Neural cell (in vitro differentiated cells): Measurements from ENCODE around the gene MTX1. TPM values are rescaled to one million over a fixed set of nuclear protein-coding genes. Genes with fewer than 3 reads are reported as not detected.

ENCODE experiments used
- H2AFZ ChIP-seq: fragments of 200-600, 300-800 bp; sonication (generic), shearing (Covaris generic); 2 replicates; pipeline ENCODE4 v1.6.0; 2014; ENCODE audit warnings: low read depth, mild to moderate bottlenecking, antibody characterized with exemption, low read length, moderate library complexity
- H3F3A ChIP-seq: fragments of 200-600 bp; shearing (Covaris generic); 2 replicates; pipeline ENCODE4 v1.6.1; 2016; ENCODE audit warnings: mild to moderate bottlenecking, moderate library complexity, mixed read lengths, antibody characterized with exemption, low read length; ENCODE audit not compliant: insufficient read depth, poor library complexity, severe bottlenecking
- H3K27ac ChIP-seq: fragments of 200-600, 300-800 bp; sonication (generic), shearing (Covaris generic); 2 replicates; pipeline ENCODE4 v1.5.1; 2014; ENCODE audit warnings: mild to moderate bottlenecking, low read length, moderate library complexity
- H3K27me3 ChIP-seq: fragments of 300-800, 200-600 bp; sonication (generic), shearing (Covaris generic); 2 replicates; pipeline ENCODE4 v1.6.0; 2014; ENCODE audit warnings: mild to moderate bottlenecking, low read depth, low read length, moderate library complexity; ENCODE audit not compliant: insufficient read depth
- H3K36me3 ChIP-seq: fragments of 300-800, 200-600 bp; sonication (generic), shearing (Covaris generic); 2 replicates; pipeline ENCODE4 v1.5.1; 2014; ENCODE audit warnings: mild to moderate bottlenecking, antibody characterized with exemption, low read length, moderate library complexity; ENCODE audit not compliant: insufficient read depth
- H3K4me2 ChIP-seq: fragments of 300-800, 200-600 bp; sonication (generic), shearing (Covaris generic); 2 replicates; pipeline ENCODE4 v1.6.0; 2014; ENCODE audit warnings: mild to moderate bottlenecking, low read length
- H3K4me3 ChIP-seq: fragments of 300-800, 200-600 bp; sonication (generic), shearing (Covaris generic); 2 replicates; pipeline ENCODE4 v1.5.1; 2014; ENCODE audit warnings: mild to moderate bottlenecking, low read length, moderate library complexity
- H3K79me2 ChIP-seq: fragments of 200-600 bp; shearing (Covaris generic); replicated peaks from 2 replicates; pipeline ENCODE4 v1.6.0; 2014; ENCODE audit warnings: mild to moderate bottlenecking, low read length, moderate library complexity; ENCODE audit not compliant: insufficient read depth
- H3K9ac ChIP-seq: fragments of 300-800, 200-600 bp; sonication (generic), shearing (Covaris generic); 2 replicates; pipeline ENCODE4 v1.6.1; 2016; ENCODE audit warnings: mild to moderate bottlenecking, low read length, mixed read lengths
- H3K9me2 ChIP-seq: fragments of 200-600 bp; shearing (Covaris generic); 2 replicates; pipeline ENCODE4 v1.6.1; 2016; ENCODE audit warnings: mild to moderate bottlenecking, low read length, mixed read lengths; ENCODE audit not compliant: insufficient read depth
- H3K9me3 ChIP-seq: fragments of 200-600, 300-800 bp; sonication (generic), shearing (Covaris generic); 2 replicates; pipeline ENCODE4 v1.6.1; 2016; ENCODE audit warnings: mild to moderate bottlenecking, mixed run types, low read length, moderate library complexity, mixed read lengths
- H4K20me1 ChIP-seq: fragments of 200-600 bp; shearing (Covaris generic); 2 replicates; pipeline ENCODE4 v1.6.1; 2016; ENCODE audit warnings: mild to moderate bottlenecking, mixed run types; ENCODE audit not compliant: insufficient read depth
- EP300 ChIP-seq: fragments of 450-650 bp; conservative IDR thresholded peaks from 2 replicates; pipeline ENCODE4 v1.6.1; 2014; ENCODE audit warnings: antibody characterized with exemption, mild to moderate bottlenecking, moderate library complexity; ENCODE audit not compliant: poor library complexity, severe bottlenecking
- EZH2 ChIP-seq: fragments of 200-600, 300-800 bp; shearing (Covaris generic), sonication (generic); IDR thresholded peaks from 2 replicates; pipeline ENCODE4 v1.6.1; 2014; ENCODE audit warnings: antibody characterized with exemption, low read length, borderline replicate concordance, mild to moderate bottlenecking; ENCODE audit not compliant: insufficient read depth, poor library complexity, severe bottlenecking
- MXI1 ChIP-seq: fragments of 450-650 bp; conservative IDR thresholded peaks from 2 replicates; pipeline ENCODE4 v1.6.1; 2014; ENCODE audit warnings: antibody characterized with exemption, mild to moderate bottlenecking; ENCODE audit not compliant: poor library complexity, severe bottlenecking
- POLR2AphosphoS5 ChIP-seq: IDR thresholded peaks from 2 replicates; pipeline ENCODE4 v1.6.1; 2012
- RAD21 ChIP-seq: fragments of 450-650 bp; conservative IDR thresholded peaks from 2 replicates; pipeline ENCODE4 v1.6.1; 2014; ENCODE audit warnings: antibody characterized with exemption, mild to moderate bottlenecking, moderate library complexity
- SMC3 ChIP-seq: fragments of 450-650 bp; conservative IDR thresholded peaks from 2 replicates; pipeline ENCODE4 v1.6.1; 2014; ENCODE audit warnings: antibody characterized with exemption, mild to moderate bottlenecking, moderate library complexity; ENCODE audit not compliant: poor library complexity
- TAF1 ChIP-seq: IDR thresholded peaks from 2 replicates; pipeline ENCODE4 v1.6.1; 2012; ENCODE audit warnings: low read depth
- polyA plus RNA-seq: library from polyadenylated mRNA; depleted of rRNA; stranded (reverse); fragments of >200 nt; gene quantifications from 2 replicates; pipeline ENCODE4 v1.2.3, GENCODE V29; 2014
- TF ChIP-seq, protein P1 (sequence below): IDR thresholded peaks from 2 replicates; pipeline ENCODE4 v1.6.1; 2012; ENCODE audit warnings: borderline replicate concordance
- TF ChIP-seq, protein P2 (sequence below): fragments of 450-650 bp; IDR thresholded peaks from 2 replicates; pipeline ENCODE4 v1.5.1; 2014; ENCODE audit warnings: antibody characterized with exemption, mild to moderate bottlenecking, moderate library complexity; ENCODE audit not compliant: poor library complexity, severe bottlenecking

MTX1 gene
- polyA plus RNA-seq, 1 donor from 2014 or later, result 55.0 TPM

DNA sequence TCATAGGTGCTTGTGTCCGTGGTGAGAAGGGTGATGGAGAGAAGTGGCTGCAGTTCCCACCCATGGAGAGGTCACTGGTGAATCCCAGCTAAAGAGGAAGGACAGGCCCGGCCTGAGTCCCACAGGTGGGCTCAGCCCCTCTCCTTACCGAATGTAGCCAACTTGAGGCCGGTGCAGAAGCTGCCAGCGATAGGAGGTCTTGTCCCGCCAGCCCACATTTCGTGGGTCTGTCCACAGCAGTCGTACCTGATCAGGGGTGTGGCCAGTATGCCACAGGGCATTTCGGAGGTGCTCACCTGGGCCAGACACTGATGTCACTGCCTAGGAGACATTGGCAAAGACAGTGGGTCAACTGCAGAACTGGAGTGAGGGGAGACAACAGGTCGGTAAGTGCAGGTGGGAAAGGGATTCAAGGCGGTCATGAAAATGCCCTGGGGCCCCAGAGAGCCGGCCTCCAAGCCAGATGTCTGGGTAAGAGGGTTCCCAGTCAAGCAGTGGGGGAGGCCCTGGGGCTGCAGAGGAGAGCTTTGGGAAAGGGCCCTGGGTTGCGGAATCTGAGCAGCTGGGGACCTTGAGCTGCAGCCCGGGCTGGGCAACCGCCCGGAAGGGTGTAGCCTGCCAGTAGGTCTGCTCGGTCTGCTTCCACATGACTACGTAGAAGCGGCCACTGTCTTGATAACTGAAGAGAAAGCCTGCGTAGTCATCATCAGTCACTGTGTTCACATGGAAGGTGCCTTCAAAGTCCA lies 11.4 kb upstream of the MTX1 start:
- Histone ChIP-seq H3K27me3 (no peaks in the 10 kb centered on the region), H4K20me1 (no peaks in the 10 kb centered on the region), H3K36me3 (no peaks in the 10 kb centered on the region), H3K4me3 (peak overlapping the region; percentile 68), H3K9ac (no peak overlapping the region), H3K27ac (no peak overlapping the region), H3F3A (no peaks in the 10 kb centered on the region), H3K9me2 (no peaks in the 10 kb centered on the region), H3K4me2 (no peak overlapping the region), H2AFZ (no peak overlapping the region), H3K79me2 (peaks cover 35% of the 10 kb centered on the region), H3K9me3 (no peaks in the 10 kb centered on the region)
- TF ChIP-seq POLR2AphosphoS5 (no peak), MXI1 (no peak), EZH2 (no peak), RAD21 (no peak)

DNA sequence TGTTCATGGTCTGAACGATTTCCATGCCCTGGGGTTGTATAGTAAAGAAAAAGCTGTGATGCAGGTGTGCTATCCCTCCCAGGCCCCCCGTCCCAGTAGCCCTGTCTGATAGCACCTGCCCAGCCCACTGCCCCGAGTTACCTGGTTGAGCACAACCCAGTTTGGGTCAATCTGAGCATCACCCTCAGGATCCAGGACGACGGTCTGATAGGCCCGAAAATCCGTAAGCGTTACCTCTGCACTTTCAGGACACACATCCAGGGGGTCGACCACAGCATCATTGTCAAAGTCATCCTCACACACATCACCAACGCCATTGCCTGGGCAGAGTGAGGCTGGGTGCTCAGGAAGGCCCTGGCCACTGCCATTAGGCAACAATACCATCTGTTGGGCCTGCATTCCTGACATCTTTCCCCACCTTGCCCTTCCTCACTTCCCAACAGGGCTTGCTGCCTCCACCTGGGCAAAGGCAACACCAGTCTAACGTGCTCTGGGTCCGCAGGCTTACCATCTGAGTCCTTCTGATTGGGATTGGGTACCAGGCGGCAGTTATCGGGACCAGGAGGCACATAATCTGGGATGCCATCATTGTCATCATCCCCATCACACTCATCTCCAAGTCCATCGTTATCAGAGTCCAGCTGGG lies 10.5 kb upstream of the MTX1 start:
- Histone ChIP-seq H3K9me3 (no peaks in the 10 kb centered on the region), H3K27ac (no peak overlapping the region)

More for the DNA sequence above, 10.5 kb upstream of the MTX1 start:
- Histone ChIP-seq H3K4me2 (no peak overlapping the region), H3K27me3 (no peaks in the 10 kb centered on the region), H3K4me3 (no peak overlapping the region), H3K9me2 (no peaks in the 10 kb centered on the region), H4K20me1 (no peaks in the 10 kb centered on the region), H2AFZ (no peak overlapping the region), H3K9ac (no peak overlapping the region), H3K36me3 (no peaks in the 10 kb centered on the region), H3K79me2 (peaks cover 35% of the 10 kb centered on the region), H3F3A (no peaks in the 10 kb centered on the region)
- TF ChIP-seq, protein P1, sequence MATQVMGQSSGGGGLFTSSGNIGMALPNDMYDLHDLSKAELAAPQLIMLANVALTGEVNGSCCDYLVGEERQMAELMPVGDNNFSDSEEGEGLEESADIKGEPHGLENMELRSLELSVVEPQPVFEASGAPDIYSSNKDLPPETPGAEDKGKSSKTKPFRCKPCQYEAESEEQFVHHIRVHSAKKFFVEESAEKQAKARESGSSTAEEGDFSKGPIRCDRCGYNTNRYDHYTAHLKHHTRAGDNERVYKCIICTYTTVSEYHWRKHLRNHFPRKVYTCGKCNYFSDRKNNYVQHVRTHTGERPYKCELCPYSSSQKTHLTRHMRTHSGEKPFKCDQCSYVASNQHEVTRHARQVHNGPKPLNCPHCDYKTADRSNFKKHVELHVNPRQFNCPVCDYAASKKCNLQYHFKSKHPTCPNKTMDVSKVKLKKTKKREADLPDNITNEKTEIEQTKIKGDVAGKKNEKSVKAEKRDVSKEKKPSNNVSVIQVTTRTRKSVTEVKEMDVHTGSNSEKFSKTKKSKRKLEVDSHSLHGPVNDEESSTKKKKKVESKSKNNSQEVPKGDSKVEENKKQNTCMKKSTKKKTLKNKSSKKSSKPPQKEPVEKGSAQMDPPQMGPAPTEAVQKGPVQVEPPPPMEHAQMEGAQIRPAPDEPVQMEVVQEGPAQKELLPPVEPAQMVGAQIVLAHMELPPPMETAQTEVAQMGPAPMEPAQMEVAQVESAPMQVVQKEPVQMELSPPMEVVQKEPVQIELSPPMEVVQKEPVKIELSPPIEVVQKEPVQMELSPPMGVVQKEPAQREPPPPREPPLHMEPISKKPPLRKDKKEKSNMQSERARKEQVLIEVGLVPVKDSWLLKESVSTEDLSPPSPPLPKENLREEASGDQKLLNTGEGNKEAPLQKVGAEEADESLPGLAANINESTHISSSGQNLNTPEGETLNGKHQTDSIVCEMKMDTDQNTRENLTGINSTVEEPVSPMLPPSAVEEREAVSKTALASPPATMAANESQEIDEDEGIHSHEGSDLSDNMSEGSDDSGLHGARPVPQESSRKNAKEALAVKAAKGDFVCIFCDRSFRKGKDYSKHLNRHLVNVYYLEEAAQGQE, result no peak
- TF ChIP-seq EP300 (no peak), EZH2 (no peak), POLR2AphosphoS5 (no peak), SMC3 (no peak), TAF1 (no peak), MXI1 (no peak), RAD21 (no peak)
- TF ChIP-seq, protein P2, sequence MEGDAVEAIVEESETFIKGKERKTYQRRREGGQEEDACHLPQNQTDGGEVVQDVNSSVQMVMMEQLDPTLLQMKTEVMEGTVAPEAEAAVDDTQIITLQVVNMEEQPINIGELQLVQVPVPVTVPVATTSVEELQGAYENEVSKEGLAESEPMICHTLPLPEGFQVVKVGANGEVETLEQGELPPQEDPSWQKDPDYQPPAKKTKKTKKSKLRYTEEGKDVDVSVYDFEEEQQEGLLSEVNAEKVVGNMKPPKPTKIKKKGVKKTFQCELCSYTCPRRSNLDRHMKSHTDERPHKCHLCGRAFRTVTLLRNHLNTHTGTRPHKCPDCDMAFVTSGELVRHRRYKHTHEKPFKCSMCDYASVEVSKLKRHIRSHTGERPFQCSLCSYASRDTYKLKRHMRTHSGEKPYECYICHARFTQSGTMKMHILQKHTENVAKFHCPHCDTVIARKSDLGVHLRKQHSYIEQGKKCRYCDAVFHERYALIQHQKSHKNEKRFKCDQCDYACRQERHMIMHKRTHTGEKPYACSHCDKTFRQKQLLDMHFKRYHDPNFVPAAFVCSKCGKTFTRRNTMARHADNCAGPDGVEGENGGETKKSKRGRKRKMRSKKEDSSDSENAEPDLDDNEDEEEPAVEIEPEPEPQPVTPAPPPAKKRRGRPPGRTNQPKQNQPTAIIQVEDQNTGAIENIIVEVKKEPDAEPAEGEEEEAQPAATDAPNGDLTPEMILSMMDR, result no peak
